GM21619 (cell line): Measurements from ENCODE around the gene VASP.

Experiments
- ATAC-seq: cut with Tn5 transposase; IDR thresholded peaks from one replicate; pipeline ENCODE4 v1.9.1; 2021; ENCODE audit not compliant: unreplicated experiment

The VASP gene

DNA sequence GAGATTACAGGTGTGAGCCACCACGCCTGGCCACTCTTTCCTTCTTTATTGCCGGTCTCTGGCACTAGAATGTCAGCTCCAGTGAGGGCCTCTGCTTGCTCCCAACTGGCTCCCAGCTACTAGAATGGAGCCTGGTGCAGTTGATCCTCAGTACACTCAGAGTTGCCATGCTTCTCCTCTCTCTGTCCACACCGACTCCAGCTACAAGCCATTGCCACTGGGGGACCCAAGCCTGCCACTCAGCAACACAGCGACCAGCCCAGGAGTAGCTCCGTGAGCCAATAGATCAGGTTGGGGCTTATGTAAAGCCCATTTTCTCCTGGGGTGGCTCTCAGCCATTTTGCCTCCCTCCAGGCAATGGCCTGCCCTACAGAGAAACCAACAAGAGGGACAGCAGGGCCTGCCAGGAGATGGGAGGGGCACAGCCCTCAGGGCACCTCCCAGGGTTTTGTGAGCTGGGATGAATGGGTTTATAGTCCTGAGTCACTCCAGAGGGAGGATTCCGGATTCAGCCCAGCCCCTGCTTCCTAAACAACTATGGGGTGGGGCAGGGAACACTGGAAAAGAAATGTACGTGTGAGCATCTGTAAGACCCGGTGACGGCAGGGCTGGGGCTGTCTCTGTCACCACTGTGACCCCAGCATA is 40.8 kb downstream of the VASP start:
- no peak for ATAC-seq

- no peak for ATAC-seq
Measured at GRCh38 chr19:45553464-45553863, 46.2 kb downstream of the VASP start.

DNA sequence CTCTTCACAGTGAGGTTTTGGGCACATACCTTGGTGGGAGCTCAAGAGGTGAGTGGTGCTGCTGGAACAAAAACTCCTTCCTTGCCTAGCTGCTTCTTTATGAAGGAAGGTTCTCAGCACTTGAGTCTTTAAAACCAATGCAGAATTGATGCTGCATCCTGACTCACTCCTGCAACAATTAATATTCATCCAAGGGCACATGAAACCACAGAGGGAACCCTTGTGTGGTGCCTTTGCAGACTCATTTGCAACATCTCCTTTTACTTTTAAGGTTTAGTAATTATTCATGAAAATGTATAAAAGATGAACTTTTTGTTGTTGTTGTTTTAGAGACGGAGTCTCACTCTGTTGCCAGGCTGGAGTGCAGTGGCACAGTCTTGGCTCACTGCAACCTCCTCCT is 47.2 kb downstream of the VASP start:
- no peak for ATAC-seq

DNA sequence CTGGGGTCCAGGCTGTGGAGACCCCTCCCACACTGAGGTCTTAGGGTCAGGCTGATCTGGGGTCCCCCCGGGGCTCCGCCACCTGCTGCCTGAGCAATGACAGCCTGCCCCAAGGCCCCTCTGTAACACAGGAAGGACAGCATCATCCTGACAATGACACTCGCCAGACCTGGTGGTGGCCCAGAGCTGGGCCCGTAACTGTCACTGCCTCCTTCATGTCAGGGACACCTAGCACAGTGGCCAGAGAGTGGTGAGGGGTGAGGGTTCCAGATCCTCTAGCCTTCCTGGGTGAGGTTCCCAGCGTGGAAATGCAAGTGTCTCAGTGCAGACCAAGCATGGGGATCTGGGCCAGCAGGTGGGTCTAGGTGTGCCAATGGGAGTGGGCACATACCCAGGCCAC is 49.6 kb downstream of the VASP start:
- no peak for ATAC-seq

DNA sequence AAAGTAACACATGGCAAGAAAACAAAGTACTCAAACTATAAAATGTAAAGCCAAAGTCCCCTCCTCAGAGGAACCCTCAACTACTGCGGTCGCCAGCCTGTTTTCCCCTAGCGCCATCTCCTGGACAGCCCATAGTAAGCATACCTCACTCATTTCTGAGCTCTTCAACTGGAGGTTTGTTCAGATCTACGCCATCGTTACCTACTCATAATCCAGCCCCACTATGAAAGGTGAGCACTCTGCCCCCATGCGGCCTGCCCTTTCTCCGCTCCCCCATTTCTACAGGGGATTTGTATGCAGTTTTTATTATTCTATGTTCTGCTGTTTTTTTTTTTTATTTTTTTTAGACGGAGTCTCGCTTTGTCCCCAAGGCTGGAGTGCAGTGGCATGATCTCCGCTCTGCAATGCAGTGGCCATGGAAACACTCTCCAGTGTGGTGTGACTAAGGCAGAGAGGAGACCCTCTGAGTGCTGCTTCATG is 51.2 kb downstream of the VASP start:
- ATAC-seq, result no peak

DNA sequence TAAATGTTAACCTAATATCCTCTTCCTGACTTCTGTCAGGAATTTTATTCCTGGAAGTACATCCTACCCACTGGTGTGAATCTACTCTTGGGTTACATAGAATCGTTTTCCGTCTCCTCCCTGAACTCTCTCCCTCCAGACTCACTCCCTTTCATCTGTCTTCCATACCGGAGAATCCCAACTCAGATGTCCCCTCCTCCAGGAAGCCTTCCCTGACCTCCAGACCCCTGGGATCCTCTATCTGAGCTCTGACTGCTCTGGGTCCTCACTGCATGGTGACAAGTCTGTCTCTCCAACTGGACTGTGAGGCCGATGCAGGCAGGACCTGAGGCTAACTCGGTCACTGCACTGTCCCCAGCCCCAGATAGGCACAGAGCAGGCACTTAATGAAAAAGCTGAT is 52.8 kb downstream of the VASP start:
- no peak for ATAC-seq

DNA sequence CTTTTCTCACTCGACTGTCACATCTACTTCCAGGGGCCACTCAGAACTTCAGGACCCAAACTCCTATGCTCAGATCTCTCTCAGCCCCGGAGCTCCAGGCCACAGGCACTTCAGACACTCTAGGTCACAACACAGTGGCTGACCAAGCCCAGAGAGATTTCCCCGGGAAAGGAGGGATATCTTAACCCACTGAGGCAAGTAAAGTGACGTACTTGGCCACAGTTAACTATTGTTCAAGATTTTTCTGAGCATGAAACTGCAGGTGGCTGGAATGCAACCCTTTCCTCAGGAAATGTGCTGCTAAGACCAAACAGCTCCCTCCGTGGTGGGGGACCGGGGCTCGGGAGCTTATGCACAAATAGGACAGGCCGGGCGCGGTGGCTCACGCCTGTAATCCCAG is 53.4 kb downstream of the VASP start:
- ATAC-seq, result no peak

GRCh38 chr19:45564131-45564780 is 57.0 kb downstream of the VASP start:
- no peak for ATAC-seq

DNA sequence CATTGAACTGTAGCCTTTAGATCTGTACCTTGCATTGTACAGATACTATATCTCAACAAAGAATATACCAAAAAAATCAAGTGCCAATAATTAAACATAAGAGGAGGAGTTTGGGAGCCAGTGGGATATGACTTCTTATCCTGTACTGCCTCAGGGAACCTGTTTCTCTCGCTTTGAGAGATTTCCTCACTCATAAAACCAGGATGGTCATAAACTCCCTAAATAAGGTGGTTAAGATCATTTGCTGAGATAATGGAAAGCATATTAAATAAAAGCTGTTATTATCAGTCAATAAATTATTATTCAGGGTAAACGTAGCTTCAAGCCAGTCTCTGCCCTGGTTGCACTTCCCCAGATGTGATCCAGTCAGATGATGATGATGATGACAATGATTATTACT is 60.3 kb downstream of the VASP start:
- no peak for ATAC-seq

DNA sequence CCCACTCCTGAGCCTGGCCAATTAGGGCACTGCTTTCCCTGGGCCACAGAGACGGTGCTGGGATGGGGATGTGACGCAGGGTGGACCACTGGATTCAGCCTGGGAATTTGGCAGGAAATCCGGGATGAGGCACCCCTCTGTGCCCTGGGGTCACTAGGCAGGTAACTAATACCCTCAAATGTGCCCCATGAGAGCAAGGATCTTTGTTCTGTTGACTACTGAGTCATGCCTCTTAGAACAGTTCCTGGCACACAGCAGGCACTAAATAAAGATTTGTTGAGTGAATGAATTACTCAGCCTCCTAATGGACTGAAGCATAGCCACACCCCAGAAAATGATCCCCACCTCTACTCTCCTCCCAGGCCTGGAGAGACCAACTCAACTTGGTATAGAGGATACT is 61.5 kb downstream of the VASP start:
- ATAC-seq, result no peak

GRCh38 chr19:45569619-45570421 is 62.5 kb downstream of the VASP start:
- ATAC-seq, result no peak

DNA sequence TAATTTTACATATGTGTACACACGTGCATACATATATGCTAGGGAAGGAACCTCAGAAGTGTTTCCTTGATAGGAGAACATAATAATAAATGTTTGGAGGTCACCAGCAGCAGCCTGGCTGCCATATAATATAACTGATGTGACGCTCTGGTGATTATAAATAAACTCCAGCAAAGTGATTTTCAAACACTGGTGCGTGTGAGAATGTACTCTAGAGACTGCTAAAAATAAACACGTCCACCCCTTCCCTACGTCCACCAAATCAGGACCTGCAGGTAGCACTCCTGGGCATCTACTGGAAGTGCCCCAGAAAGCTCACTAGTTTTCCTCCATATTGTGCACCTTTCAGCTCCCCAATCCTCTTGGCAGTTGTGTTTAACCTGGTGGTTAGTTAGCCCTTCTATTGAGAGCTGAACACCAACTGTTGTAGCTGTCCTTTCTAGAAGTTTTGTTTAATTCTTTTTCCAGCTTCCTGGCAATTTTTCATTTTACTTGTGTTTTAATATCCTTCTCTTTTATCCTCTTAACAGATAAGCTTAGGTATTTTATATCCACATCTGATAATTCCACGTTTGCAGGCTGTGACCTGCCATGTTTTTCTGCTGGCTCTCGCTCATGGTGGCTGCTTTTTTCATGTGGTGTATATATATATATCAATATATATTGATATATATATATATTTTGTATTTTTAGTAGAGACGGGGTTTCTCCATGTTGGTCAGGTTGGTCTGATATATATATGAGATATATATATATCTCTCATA is 64.4 kb downstream of the VASP start:
- no peak for ATAC-seq

DNA sequence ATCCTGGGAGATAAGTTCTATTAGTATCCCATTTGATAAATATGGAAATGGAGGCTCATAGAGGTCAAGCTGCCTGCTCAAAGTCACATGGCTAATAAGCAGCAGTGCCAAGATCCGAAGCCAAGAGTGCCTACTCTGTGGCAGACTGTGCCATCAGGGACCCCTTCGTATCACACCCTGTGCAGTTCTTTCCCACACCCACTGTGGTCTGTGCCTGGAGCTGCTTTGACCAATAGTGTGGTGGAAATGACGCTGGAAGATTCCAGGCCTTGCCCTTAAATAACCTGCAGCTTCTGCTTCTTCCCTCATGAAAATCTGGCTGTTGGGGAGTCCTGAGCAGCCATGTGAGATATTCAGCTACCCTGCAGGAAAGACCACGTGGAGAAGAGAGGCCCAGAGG is 67.2 kb downstream of the VASP start:
- ATAC-seq, result no peak

GRCh38 chr19:45575216-45575615 is 67.9 kb downstream of the VASP start:
- ATAC-seq, result no peak
